Frontal cortex (tissue), 4 donors: Measurements from ENCODE around the gene PPIL6. TPM values are rescaled to one million over a fixed set of nuclear protein-coding genes. Genes with fewer than 3 reads are reported as not detected.
A peak's percentile ranks its signal among the peaks of the same experiment; 100 is the strongest.

Experiments used
- DNase-seq, 2 donors: peaks; one replicate each; pipeline ENCODE4 v3.0.0; 2012; ENCODE audit warnings: low spot score in 2 of 2
- FAIRE-seq: peaks from 2 replicates; lab custom pipeline; 2012; peaks lifted over from hg19 to GRCh38; lab: Jason Lieb, UNC
- total RNA-seq: library from RNA; depleted of rRNA; stranded (reverse); fragments of >200 nt; gene quantifications from one replicate; pipeline ENCODE4 v1.2.3, GENCODE V29; 2014
- donor health status: control.
- donor health status: control.
- donor health status: control.

PPIL6 gene
- total RNA-seq, 1 donor from 2014 or later = 37.9 TPM

- FAIRE-seq (no peak), DNase-seq (no peak)
Measured at GRCh38 chr6:109420751-109421150, 19.7 kb downstream of the PPIL6 start.

GRCh38 chr6:109417646-109418045 is 22.8 kb downstream of the PPIL6 start:
- FAIRE-seq = no peak
- no peak for DNase-seq

GRCh38 chr6:109411034-109411433 is 29.4 kb downstream of the PPIL6 start:
- DNase-seq = no peak
- FAIRE-seq = no peak

- DNase-seq (no peak), FAIRE-seq (no peak)
Measured at GRCh38 chr6:109406196-109406595, 34.2 kb downstream of the PPIL6 start.

- FAIRE-seq = no peak
- peak in 1 of 2 donors; percentile 27 for DNase-seq
Measured at GRCh38 chr6:109397020-109397419, 43.4 kb downstream of the PPIL6 start.

- DNase-seq (no peak), FAIRE-seq (no peak)
Measured at GRCh38 chr6:109396046-109396718, 44.2 kb downstream of the PPIL6 start.

GRCh38 chr6:109393886-109394281 is 46.5 kb downstream of the PPIL6 start:
- FAIRE-seq (no peak), DNase-seq (no peak)

GRCh38 chr6:109393157-109393885 is 47.1 kb downstream of the PPIL6 start:
- no peak for DNase-seq
- no peak for FAIRE-seq

GRCh38 chr6:109389650-109390274 is 50.7 kb downstream of the PPIL6 start:
- peak in 1 of 2 donors; percentile 13 for DNase-seq
- FAIRE-seq = no peak

GRCh38 chr6:109388265-109388664 is 52.2 kb downstream of the PPIL6 start:
- no peak for DNase-seq
- FAIRE-seq = no peak

- no peak for FAIRE-seq
- DNase-seq = no peak
Measured at GRCh38 chr6:109383438-109383940, 56.9 kb downstream of the PPIL6 start.

GRCh38 chr6:109382576-109383437 is 57.6 kb downstream of the PPIL6 start:
- peak; percentile 86 to 87 for DNase-seq
- no peak for FAIRE-seq

GRCh38 chr6:109381747-109382575 is 58.5 kb downstream of the PPIL6 start, which contains the start of gene CD164:
TSS of gene CD164 (minus strand) at chr6:109382467. CDS start at chr6:109382378, 89 bp downstream.
- DNase-seq (peak; percentile 94 to 97), FAIRE-seq (no peak)

- no peak for DNase-seq
Measured at GRCh38 chr6:109381061-109381746, 59.2 kb downstream of the PPIL6 start.

GRCh38 chr6:109379711-109380110 is 60.7 kb downstream of the PPIL6 start:
- FAIRE-seq = no peak
- DNase-seq = no peak

More at GRCh38 chr6:109381061-109381746, 59.2 kb downstream of the PPIL6 start:
- FAIRE-seq = no peak

- no peak for DNase-seq
- no peak for FAIRE-seq
Measured at GRCh38 chr6:109377717-109378116, 62.7 kb downstream of the PPIL6 start.

GRCh38 chr6:109374326-109374892 is 66.0 kb downstream of the PPIL6 start:
- FAIRE-seq = no peak

GRCh38 chr6:109373762-109374161 is 66.7 kb downstream of the PPIL6 start:
- FAIRE-seq (no peak), DNase-seq (no peak)

More at GRCh38 chr6:109374326-109374892, 66.0 kb downstream of the PPIL6 start:
- DNase-seq = no peak
